GM23338 (cell line): Measurements from ENCODE around the gene APOL6. TPM values are rescaled to one million over a fixed set of nuclear protein-coding genes. Genes with fewer than 3 reads are reported as not detected.

ENCODE experiments used
- ATAC-seq: fragments of 200-7000 bp; cut with Tn5 transposase; 3 replicates; pipeline ENCODE4 v1.9.1; 2020
- DNase-seq: peaks from one replicate; pipeline ENCODE4 v3.0.0-alpha.2; 2015; ENCODE audit warnings: low spot score
- H2AFZ ChIP-seq: fragments of 200-600 bp; sonication (generic); 2 replicates; pipeline ENCODE4 v1.8.0; 2016; ENCODE audit warnings: antibody characterized with exemption, mild to moderate bottlenecking, moderate library complexity
- H3F3A ChIP-seq: fragments of 200-600 bp; sonication (generic); replicated peaks from 2 replicates; pipeline ENCODE4 v1.8.0; 2017; ENCODE audit warnings: antibody characterized with exemption, mixed run types, low read depth
- H3K27ac ChIP-seq: fragments of 200-600 bp; sonication (generic); 2 replicates; pipeline ENCODE4 v1.6.1; 2016; ENCODE audit warnings: low read depth
- H3K27me3 ChIP-seq: fragments of 200-600 bp; sonication (generic); 2 replicates; pipeline ENCODE4 v1.8.0; 2016; ENCODE audit warnings: mild to moderate bottlenecking, mixed run types, moderate library complexity; ENCODE audit not compliant: insufficient read depth
- H3K36me3 ChIP-seq: fragments of 200-600 bp; sonication (generic); 2 replicates; pipeline ENCODE4 v1.8.0; 2016; ENCODE audit warnings: mild to moderate bottlenecking; ENCODE audit not compliant: insufficient read depth
- H3K4me1 ChIP-seq: fragments of 200-600 bp; sonication (generic); 2 replicates; pipeline ENCODE4 v1.8.0; 2016; ENCODE audit warnings: mild to moderate bottlenecking, moderate library complexity; ENCODE audit not compliant: insufficient read depth
- H3K4me2 ChIP-seq: fragments of 200-600 bp; sonication (generic); 2 replicates; pipeline ENCODE4 v1.7.1; 2017; ENCODE audit warnings: mixed run types
- H3K4me3 ChIP-seq: fragments of 200-600 bp; sonication (generic); 2 replicates; pipeline ENCODE4 v1.6.1; 2016; ENCODE audit warnings: mixed run types
- H3K79me2 ChIP-seq: fragments of 200-600 bp; sonication (generic); replicated peaks from 2 replicates; pipeline ENCODE4 v1.8.0; 2017; ENCODE audit warnings: mild to moderate bottlenecking; ENCODE audit not compliant: insufficient read depth
- H3K9me2 ChIP-seq: fragments of 200-600 bp; sonication (generic); 2 replicates; pipeline ENCODE4 v1.8.0; 2017; ENCODE audit not compliant: insufficient read depth
- H4K20me1 ChIP-seq: fragments of 200-600 bp; sonication (generic); replicated peaks from 2 replicates; pipeline ENCODE4 v1.8.0; 2017; ENCODE audit warnings: mild to moderate bottlenecking; ENCODE audit not compliant: insufficient read depth
- H3K27ac Mint-ChIP-seq: 2 replicates; pipeline ENCODE4 v1.8.0; 2020; ENCODE audit warnings: inconsistent platforms, mild to moderate bottlenecking, moderate library complexity, mixed read lengths
- H3K27me3 Mint-ChIP-seq: 3 replicates; pipeline ENCODE4 v1.8.0; 2022; ENCODE audit warnings: low read depth, mild to moderate bottlenecking, moderate library complexity, mixed read lengths, inconsistent platforms; ENCODE audit not compliant: insufficient read depth, poor library complexity
- H3K36me3 Mint-ChIP-seq: 3 replicates; pipeline ENCODE4 v1.8.0; 2021; ENCODE audit warnings: low read depth, mild to moderate bottlenecking, inconsistent platforms, moderate library complexity, mixed read lengths
- H3K4me1 Mint-ChIP-seq: 3 replicates; pipeline ENCODE4 v1.8.0; 2020; ENCODE audit warnings: mild to moderate bottlenecking, inconsistent platforms, mixed read lengths
- H3K4me3 Mint-ChIP-seq: 3 replicates; pipeline ENCODE4 v1.8.0; 2021; ENCODE audit warnings: moderate library complexity, mild to moderate bottlenecking, inconsistent platforms, mixed read lengths
- H3K9me3 Mint-ChIP-seq: 3 replicates; pipeline ENCODE4 v1.8.0; 2020; ENCODE audit warnings: moderate library complexity, mild to moderate bottlenecking, inconsistent platforms, mixed read lengths
- EZH2phosphoT487 ChIP-seq: fragments of 200-600 bp; sonication (generic); IDR thresholded peaks from one replicate; pipeline ENCODE4 v1.8.1; 2018; ENCODE audit warnings: antibody characterized with exemption; ENCODE audit not compliant: unreplicated experiment
- REST ChIP-seq: IDR thresholded peaks from one replicate; pipeline ENCODE4 v1.6.1; 2018; ENCODE audit warnings: antibody characterized with exemption; ENCODE audit not compliant: unreplicated experiment
- STAT1 ChIP-seq: IDR thresholded peaks from one replicate; pipeline ENCODE4 v1.6.1; 2016; ENCODE audit warnings: antibody characterized with exemption; ENCODE audit not compliant: unreplicated experiment
- ZNF114 ChIP-seq: fragments of 250-450 bp; sonication (Bioruptor Pico); IDR thresholded peaks from 2 replicates; pipeline ENCODE4 v1.5.0; 2020; ENCODE audit warnings: mild to moderate bottlenecking, moderate library complexity
- ZNF462 ChIP-seq: fragments of 250-450 bp; sonication (Bioruptor Pico); IDR thresholded peaks from 2 replicates; pipeline ENCODE4 v1.5.0; 2020; ENCODE audit warnings: mild to moderate bottlenecking, moderate library complexity
- polyA plus RNA-seq: library from polyadenylated mRNA; unstranded; fragments of >200 nt; fragmentation: Nextera tagmentation; extraction: Ambion mirVana; gene quantifications from 2 replicates; pipeline ENCODE4 v1.2.1, GENCODE V29; 2016
- total RNA-seq: library from RNA; depleted of rRNA; stranded (reverse); fragments of >200 nt; shearing (Covaris generic); gene quantifications from 2 replicates; pipeline ENCODE4 v1.2.3, GENCODE V29; 2014

The APOL6 gene
- total and polyA plus RNA-seq, 2 experiments from 2014 or later = 0.10 to 0.14 TPM

GRCh38 chr22:35685731-35686130, 37.5 kb downstream of the APOL6 start (continued):
- no peak for TF ChIP-seq REST
- TF ChIP-seq ZNF114 = no peak
- no peak for TF ChIP-seq EZH2phosphoT487
- no peak for TF ChIP-seq STAT1
- TF ChIP-seq ZNF462 (CRISPR knock-in tag) = no peak

DNA sequence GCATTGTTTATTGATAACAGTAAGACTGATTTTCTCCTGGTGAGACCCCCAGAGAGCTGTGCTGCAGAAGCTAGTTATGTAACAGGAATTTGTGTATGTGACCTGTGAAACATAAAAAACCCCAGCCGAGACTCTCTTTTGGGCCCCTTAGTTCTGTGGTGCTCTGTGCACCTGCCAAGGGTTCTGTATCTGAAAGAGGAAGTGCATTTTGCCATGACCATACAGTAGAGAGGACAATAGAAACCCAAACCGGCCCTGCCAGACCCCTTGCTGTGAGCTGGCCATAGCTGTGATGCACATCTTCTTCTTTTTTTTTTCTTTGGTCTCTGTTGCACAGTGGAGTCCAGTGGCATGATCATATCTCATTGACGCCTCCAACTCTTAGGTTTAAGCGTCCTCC, 38.1 kb downstream of the APOL6 start:
- H3K4me3 Mint-ChIP-seq = no peak overlapping the region
- H3K27me3 Mint-ChIP-seq = peaks cover 3% of the 10 kb centered on the region
- Histone ChIP-seq H3K27me3 (no peaks in the 10 kb centered on the region), H3K4me3 (no peak overlapping the region), H3K4me1 (no peaks in the 10 kb centered on the region), H3F3A (no peaks in the 10 kb centered on the region), H2AFZ (0 out of 2 replicates have a peak overlapping the region, but pooled peaks have one; percentile 23), H3K27ac (no peak overlapping the region), H4K20me1 (no peaks in the 10 kb centered on the region), H3K4me2 (no peak overlapping the region), H3K9me2 (no peaks in the 10 kb centered on the region), H3K79me2 (no peaks in the 10 kb centered on the region), H3K36me3 (peaks cover 2% of the 10 kb centered on the region; the same call in 1 of the 2 replicates)
- no peak overlapping the region for H3K27ac Mint-ChIP-seq
- H3K36me3 Mint-ChIP-seq = peaks cover 10% of the 10 kb centered on the region
- no peaks in the 10 kb centered on the region for H3K4me1 Mint-ChIP-seq
- no peak for ATAC-seq
- DNase-seq = no peak
- H3K9me3 Mint-ChIP-seq = peaks cover 12% of the 10 kb centered on the region
- TF ChIP-seq EZH2phosphoT487 = no peak
- TF ChIP-seq ZNF462 (CRISPR knock-in tag) = no peak
